CD4-positive, alpha-beta T cell (primary cell): ENCODE measurements around the gene CD99L2. TPM values are rescaled to one million over a fixed set of nuclear protein-coding genes. Genes with fewer than 3 reads are reported as not detected.

Source experiments
- ATAC-seq: fragments of 200-7000 bp; cut with Tn5 transposase; one replicate; pipeline ENCODE4 v1.10.0; 2022; ENCODE audit warnings: mild to moderate bottlenecking; ENCODE audit not compliant: poor library complexity
- CTCF ChIA-PET: fragments of 350-600 bp; sonication (Branson Sonifier 250); formaldehyde crosslinking; loops from one replicate; lab custom pipeline; 2021; ENCODE audit warnings: antibody characterized with exemption, inconsistent platforms; lab: Charles Lee
- POLR2A ChIA-PET: fragments of 350-600 bp; sonication (Branson Sonifier 250); formaldehyde crosslinking; loops from one replicate; lab custom pipeline; 2021; ENCODE audit warnings: antibody characterized with exemption, inconsistent platforms; lab: Charles Lee
- DNase-seq, 14 experiments: peaks; one replicate each; pipeline ENCODE4 v3.0.0-alpha.2; 2013 to 2020; ENCODE audit warnings: mixed read lengths in 2 of 14
- H3K27ac ChIP-seq, 2 donors: one replicate each; pipeline versions ENCODE4 v1.5.1 to v1.7.0; 2013; ENCODE audit warnings: low read length in 2 of 2, low read depth in 1 of 2, mild to moderate bottlenecking in 1 of 2
- H3K27me3 ChIP-seq, 2 experiments: 1 replicate in 1 of 2; 2 replicates in 1 of 2; pipeline versions ENCODE4 v1.6.1 to v1.7.0; 2013; ENCODE audit warnings: low read length in 2 of 2, control low read depth in 1 of 2, mild to moderate bottlenecking in 1 of 2, moderate library complexity in 1 of 2; ENCODE audit not compliant: insufficient read depth in 2 of 2, control insufficient read depth in 1 of 2
- H3K36me3 ChIP-seq: one replicate; pipeline ENCODE4 v1.6.1; 2013; ENCODE audit warnings: low read length, control low read depth; ENCODE audit not compliant: insufficient read depth
- H3K4me1 ChIP-seq: one replicate; pipeline ENCODE4 v1.6.1; 2013; ENCODE audit warnings: low read length, control low read depth; ENCODE audit not compliant: insufficient read depth
- H3K4me3 ChIP-seq: one replicate; pipeline ENCODE4 v1.5.1; 2013; ENCODE audit warnings: mild to moderate bottlenecking, low read length, moderate library complexity
- H3K9me3 ChIP-seq, 2 experiments: 1 replicate in 1 of 2; 2 replicates in 1 of 2; pipeline versions ENCODE4 v1.6.1 to v1.7.0; 2013; ENCODE audit warnings: low read length in 2 of 2, mild to moderate bottlenecking in 2 of 2, control low read depth in 1 of 2, moderate library complexity in 1 of 2; ENCODE audit not compliant: control insufficient read depth in 1 of 2, insufficient read depth in 1 of 2
- H3K27ac Mint-ChIP-seq: one replicate; pipeline ENCODE4 v1.8.0; 2020; ENCODE audit warnings: mixed read lengths
- H3K27me3 Mint-ChIP-seq: one replicate; pipeline ENCODE4 v1.8.0; 2021; ENCODE audit warnings: mixed read lengths
- H3K36me3 Mint-ChIP-seq: one replicate; pipeline ENCODE4 v1.8.0; 2021; ENCODE audit warnings: low read depth, mixed read lengths
- H3K4me1 Mint-ChIP-seq: one replicate; pipeline ENCODE4 v1.8.0; 2021; ENCODE audit warnings: low read depth, mixed read lengths
- H3K4me3 Mint-ChIP-seq: one replicate; pipeline ENCODE4 v1.8.0; 2020; ENCODE audit warnings: mild to moderate bottlenecking, mixed read lengths
- H3K9me3 Mint-ChIP-seq: one replicate; pipeline ENCODE4 v1.8.0; 2020; ENCODE audit warnings: mixed read lengths
- CTCF ChIP-seq: fragments of 200-600 bp; IDR thresholded peaks from one replicate; pipeline ENCODE4 v1.8.0; 2022; ENCODE audit warnings: antibody characterized with exemption, mild to moderate bottlenecking
- intact Hi-C, 2 experiments: fragments of 100-400 bp; cut with DNase I in 1 of 2; cut with micrococcal nuclease in 1 of 2; formaldehyde crosslinking; loops; one replicate each; pipeline versions ENCODE4 v1.15.1 to v1.9.0; 2023 to 2025; cut with DNase I, micrococcal nuclease
- total RNA-seq, 174 experiments: library from RNA in 2 of 174; stranded (reverse) in 2 of 174; gene quantifications; one replicate each; pipeline ENCODE4 v1.2.3 and lab custom pipeline; 2021 to 2026

The CD99L2 gene
- total RNA-seq, 2 experiments from 2014 or later, result 5.3 to 6.5 TPM

GRCh38 chrX:150906694-150907093, 8.2 kb upstream of the CD99L2 start:
- Mint-ChIP-seq H3K4me3 (no peak overlapping the region), H3K4me1 (no peaks in the 10 kb centered on the region), H3K27me3 (no peaks in the 10 kb centered on the region), H3K9me3 (no peaks in the 10 kb centered on the region), H3K36me3 (no peaks in the 10 kb centered on the region), H3K27ac (no peak overlapping the region)
- TF ChIP-seq CTCF, result no peak
- Histone ChIP-seq H3K4me3 (no peak overlapping the region), H3K4me1 (no peaks in the 10 kb centered on the region), H3K27me3 (no peaks in the 10 kb centered on the region), H3K27ac (no peak overlapping the region), H3K9me3 (no peaks in the 10 kb centered on the region), H3K36me3 (no peaks in the 10 kb centered on the region)
- intact Hi-C loops, result no loop called here
- CTCF ChIA-PET, result no interaction called here
- DNase-seq (no peak), ATAC-seq (no peak)
- POLR2A ChIA-PET, result no interaction called here

- no peak overlapping the region for H3K27ac ChIP-seq
- Mint-ChIP-seq H3K27ac (no peak overlapping the region), H3K4me3 (no peak overlapping the region), H3K4me1 (no peaks in the 10 kb centered on the region), H3K9me3 (no peaks in the 10 kb centered on the region), H3K27me3 (no peaks in the 10 kb centered on the region), H3K36me3 (no peaks in the 10 kb centered on the region)
- no peak overlapping the region for H3K4me3 ChIP-seq
- ChIA-PET CTCF (interaction anchor here (0.7 kb wide), 1 partner anchor 1611 kb away, joined by 3 read pairs; no protein-coding TSS in a partner anchor), POLR2A (no interaction called here)
- ATAC-seq, result no peak
- intact Hi-C loops, result no loop called here
- H3K27me3 ChIP-seq, result no peaks in the 10 kb centered on the region
- no peaks in the 10 kb centered on the region for H3K9me3 ChIP-seq
- H3K4me1 ChIP-seq, result no peaks in the 10 kb centered on the region
- no peak for DNase-seq
- H3K36me3 ChIP-seq, result no peaks in the 10 kb centered on the region
- TF ChIP-seq CTCF, result no peak
Measured at GRCh38 chrX:150905293-150905692, 6.8 kb upstream of the CD99L2 start.

GRCh38 chrX:150903110-150903508, 4.6 kb upstream of the CD99L2 start:
- no peak for ATAC-seq
- intact Hi-C loops, result loop anchor here in 1 of 2 experiments (2.0 kb wide), 1 partner anchor 78 kb away; no protein-coding TSS in a partner anchor

More at GRCh38 chrX:150903110-150903508, 4.6 kb upstream of the CD99L2 start:
- no peak overlapping the region for H3K27ac Mint-ChIP-seq
- CTCF ChIA-PET, result no interaction called here
- no peaks in the 10 kb centered on the region for H3K36me3 Mint-ChIP-seq
- peaks cover 5% of the 10 kb centered on the region for H3K4me1 ChIP-seq
- no peak for TF ChIP-seq CTCF
- H3K4me1 Mint-ChIP-seq, result peaks cover 7% of the 10 kb centered on the region
- POLR2A ChIA-PET, result no interaction called here
- H3K27ac ChIP-seq, result no peak overlapping the region
- no peaks in the 10 kb centered on the region for H3K36me3 ChIP-seq
- no peaks in the 10 kb centered on the region for H3K27me3 ChIP-seq
- H3K27me3 Mint-ChIP-seq, result no peaks in the 10 kb centered on the region
- no peak overlapping the region for H3K4me3 ChIP-seq
- H3K9me3 Mint-ChIP-seq, result no peaks in the 10 kb centered on the region
- no peak for DNase-seq
- no peak overlapping the region for H3K4me3 Mint-ChIP-seq
- no peaks in the 10 kb centered on the region for H3K9me3 ChIP-seq
